HG02885 (cell line): ENCODE data around the gene AMOT.
A peak's percentile ranks its signal among the peaks of the same experiment; 100 is the strongest.

ENCODE experiments used
- ATAC-seq: cut with Tn5 transposase; IDR thresholded peaks from one replicate; pipeline ENCODE4 v1.9.1; 2021; ENCODE audit warnings: mild to moderate bottlenecking; ENCODE audit not compliant: unreplicated experiment, poor library complexity

AMOT gene

DNA sequence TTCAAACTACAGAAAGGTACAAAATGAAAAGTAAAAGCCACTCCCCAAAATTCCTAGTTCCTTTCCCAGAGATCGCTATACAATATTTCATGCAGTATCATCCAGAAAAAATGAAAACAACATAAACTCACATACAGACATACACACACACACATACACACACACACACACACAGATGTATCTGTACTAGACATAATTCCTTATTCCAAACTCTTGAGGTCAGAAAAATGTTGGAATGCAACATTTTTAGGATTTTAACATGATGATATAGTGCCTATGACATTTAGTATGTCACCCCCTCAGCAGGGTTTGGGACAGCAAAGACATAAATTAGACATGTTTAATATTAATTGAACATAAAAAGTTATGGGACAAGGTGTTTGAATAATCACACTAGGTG, 87.5 kb downstream of the AMOT start:
- no peak for ATAC-seq

DNA sequence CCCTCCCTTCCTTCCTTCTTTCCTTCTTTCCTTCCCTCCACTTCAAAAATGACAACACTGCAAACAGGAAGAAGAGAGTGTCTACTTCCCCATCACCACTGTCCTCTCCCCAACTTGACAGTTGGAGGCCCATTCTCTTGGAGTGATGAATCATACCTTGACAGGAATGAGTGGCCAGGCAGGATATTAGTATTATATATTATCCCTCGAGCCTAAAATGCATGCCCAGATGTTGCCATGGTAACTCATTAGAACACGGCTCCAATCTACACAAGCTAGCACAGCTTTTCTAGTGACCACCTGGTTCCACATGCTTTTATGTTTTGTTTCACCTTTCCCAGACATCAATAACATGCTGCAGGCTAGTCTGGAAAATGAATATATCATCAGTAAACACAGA, 89.6 kb downstream of the AMOT start:
- no peak for ATAC-seq

DNA sequence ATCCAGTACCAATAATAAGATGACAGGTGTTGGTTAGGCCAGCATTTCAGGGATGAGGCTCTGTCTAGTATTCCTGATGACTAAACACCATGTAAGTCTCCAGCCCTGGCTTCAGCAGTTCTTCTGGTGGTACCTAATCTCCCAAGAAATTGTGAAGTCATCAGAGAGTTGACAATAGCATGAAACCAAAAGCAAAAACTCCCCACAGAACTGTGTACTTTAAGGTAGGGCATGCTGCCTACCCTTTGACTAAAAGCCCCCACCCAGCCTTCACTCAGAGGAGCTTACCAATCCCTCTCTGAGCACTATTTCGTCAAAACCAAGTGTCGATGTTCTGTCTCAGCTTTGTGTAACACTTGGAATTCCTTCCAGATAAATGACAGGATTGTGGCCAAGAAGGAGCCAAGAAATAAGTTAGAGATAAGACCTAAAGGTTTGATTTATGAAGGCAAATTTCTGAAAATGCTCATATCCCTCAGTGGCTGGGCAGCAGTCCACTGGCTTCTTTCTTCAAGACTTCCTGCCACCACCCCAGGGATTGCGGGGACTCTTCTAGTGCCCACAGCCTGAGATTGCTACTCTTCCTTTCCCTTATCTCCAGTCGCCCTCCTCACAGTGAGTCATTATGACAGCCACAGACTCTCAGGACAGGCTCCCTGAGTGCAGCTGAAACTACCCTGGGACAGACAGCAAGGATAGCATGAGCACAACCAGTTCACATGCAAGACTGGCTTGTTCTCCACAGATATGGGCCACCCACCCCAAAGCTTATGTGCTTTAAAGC, 93.6 kb downstream of the AMOT start:
- no peak for ATAC-seq

DNA sequence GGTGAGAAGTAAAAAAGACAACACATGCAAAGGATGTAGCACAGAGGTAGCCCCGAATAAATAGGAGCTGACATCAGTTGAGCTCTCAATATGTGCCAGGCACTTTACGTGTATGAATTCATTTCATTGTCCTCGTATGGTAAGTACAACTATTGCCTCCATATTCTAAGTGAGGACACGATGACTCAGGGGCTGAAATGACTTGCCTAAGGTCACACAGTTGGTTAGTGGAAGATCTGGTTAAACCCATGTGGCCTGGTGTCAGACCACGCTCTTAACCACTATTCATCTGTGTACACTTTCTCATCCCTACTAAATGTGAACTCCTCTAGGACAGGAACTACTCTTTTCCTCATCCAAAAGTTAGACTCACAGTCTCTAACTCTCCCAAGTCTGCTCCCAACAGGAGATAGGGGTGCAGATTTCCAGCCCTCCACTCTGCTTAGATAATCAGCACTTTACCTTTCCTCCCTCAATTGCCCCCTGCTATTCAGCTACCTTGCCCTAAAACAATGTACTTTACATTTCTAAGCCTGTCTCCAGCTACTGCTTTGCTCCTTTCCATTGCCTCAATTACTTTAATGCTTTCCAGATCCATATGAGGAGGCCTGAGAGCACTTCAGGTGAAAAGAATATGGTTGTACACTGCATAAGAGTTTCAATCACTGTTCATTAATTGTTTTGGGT, 102.1 kb downstream of the AMOT start:
- ATAC-seq = peak; percentile 74

DNA sequence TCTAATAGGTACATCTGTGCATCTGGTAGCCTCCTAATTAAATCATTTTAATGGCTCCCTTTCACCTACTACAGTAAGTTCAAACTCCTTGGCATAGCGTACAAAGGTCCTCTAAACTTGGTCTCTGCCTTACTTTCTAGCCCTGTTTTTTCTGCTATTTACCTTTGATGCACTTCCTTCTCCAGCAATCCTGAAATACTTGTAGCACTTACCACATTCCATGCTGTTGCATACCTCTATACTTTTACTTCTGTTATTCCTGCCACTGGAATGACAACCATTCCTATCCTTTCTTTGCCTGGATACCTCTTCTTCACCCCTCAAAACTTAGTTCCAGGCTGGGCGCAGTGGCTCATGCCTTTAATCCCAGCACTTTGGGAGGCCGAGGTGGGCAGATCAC, 104.3 kb downstream of the AMOT start:
- ATAC-seq = no peak

DNA sequence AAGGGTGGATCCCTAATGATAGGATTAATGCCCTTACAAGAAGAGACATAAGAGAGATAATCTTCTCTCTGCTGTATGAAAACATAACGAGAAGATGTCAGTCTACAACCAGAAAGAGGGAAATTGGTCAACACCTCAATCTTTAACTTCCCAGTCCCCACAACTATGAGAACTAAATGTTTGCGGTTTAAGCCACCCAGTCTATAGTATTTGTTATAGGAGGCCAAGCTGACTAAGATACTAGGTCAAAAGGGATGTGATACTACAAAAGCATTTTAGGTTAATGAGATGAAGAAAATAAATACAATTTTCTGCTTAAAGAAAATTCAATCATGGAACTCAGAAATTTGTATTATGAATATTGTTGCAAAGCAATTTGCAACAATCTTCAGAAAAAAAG, 105.5 kb downstream of the AMOT start:
- ATAC-seq = no peak

DNA sequence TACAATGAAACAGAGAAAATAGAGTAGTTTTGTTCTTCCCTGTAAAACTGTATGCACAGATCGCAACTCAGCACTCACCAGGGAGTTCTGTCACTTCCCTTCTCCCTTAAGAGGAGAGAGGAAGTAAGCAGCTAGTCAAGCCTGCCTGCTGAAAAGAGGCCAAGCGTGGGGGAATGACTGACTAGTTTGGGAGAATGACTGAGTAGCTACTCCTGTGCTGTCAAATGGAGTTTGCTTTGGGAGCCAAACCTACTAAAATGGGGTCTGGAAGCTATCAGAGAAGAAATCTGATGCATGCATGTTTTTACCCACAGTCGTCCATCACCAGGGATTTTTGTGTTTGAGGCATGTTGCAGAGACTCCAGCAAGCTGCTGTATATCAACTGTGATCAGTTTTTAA, 106.3 kb downstream of the AMOT start:
- ATAC-seq = peak; percentile 51

DNA sequence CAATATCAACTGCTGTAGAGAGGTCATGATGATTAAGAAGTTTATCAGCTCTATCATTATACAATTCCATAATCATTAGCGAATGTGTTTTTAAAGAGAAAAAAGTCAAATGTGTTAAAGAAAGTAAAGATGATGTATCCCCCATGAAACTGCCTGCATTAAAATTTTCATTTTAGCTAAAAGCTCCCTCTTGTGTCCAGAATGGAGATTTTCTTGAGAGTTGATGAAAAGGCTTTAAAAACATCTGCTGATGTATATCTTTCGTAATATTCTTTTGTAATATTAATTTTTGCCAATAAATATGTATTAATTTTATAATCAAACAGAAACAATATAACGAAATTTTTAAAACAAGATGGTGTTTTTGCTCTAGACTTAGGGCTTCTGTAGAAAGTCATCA, 108.8 kb downstream of the AMOT start:
- no peak for ATAC-seq
